Stimulated activated CD8-positive, alpha-beta memory T cell treated with anti-CD3 and anti-CD28 coated beads, Interleukin-15, amount 100 ng/mL, for 48 hours (primary cell): ENCODE results near the gene MSMP.

Experiments
- DNase-seq, 2 donors: peaks; one replicate each; pipeline ENCODE4 v3.0.0-alpha.2; 2020; ENCODE audit warnings: low read depth in 2 of 2

MSMP gene

DNA sequence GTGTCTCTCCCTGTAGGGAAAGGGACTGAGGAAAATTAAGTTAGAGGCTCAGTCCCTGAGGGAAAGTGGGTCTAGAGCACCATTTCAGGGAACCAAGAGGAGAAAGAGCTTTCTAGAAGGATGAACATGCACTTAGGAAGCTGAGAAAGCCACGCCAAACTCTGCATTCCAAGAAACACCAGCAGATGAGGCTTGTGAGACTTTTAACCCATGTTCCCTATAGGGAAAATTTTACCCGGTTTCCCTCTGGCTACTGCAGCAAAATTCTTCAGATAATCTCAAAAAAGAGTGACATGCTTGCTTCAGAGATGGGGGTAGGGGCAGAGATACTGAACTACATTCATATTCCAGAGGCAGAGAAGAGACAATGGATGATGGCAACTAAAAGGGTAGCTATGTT is 30.6 kb downstream of the MSMP start:
- no peak for DNase-seq

DNA sequence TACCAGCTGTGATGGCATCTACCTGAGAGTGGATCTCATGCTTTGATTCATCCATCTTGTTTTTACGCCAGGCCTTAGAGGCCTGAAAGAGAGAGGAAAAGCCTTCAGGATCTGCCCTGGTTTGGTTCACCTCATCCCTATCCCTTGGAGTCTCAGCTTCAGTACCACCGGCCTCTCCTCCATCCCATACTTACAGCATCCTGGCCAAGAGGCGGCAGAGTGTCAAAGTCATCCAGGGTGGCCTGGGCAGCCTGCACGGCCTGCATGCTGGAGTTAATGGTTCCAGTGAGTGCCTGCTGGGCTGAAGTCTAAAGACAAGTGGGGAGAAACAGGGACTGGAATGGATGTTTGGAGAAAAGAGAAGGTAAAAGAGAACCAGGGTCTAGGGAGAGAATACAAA is 34.5 kb downstream of the MSMP start:
- DNase-seq = no peak

DNA sequence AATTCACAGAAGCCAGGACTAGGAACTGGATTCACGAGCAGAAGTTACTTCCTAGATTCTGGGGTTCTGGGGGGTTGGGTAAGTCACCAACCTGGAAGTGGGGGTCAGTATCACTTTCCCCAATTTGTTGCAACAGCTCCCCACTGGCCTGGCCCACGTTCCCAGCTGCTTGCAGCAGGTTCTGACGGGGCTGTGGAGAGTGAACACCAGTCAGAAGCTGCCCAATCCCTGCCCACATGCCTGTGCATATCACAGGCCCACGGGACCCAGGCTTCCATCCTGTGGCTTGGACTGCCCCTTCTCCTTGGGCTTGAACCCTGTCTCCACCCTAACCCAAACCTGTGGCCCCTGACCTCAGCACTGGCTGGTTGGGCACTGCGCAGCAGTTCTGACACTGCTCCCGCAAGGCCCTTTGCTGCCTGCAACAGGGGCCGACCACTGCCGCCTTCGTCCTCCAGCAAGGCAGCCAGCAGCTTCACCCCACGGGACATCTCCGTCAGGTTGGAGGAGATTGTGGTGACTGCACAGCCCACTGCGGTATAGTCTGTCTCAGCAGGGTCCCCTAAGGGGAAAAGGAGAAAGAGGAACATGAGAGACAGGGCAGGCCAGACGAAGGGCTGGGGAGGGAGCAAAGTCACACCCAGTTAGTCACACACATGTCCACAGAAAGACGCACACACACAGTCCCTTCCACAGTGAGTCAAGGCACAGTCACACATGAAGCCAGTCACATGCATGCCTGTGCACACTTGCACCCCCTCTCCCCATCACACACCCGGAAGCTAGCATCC is 35.2 kb downstream of the MSMP start:
- no peak for DNase-seq

- DNase-seq = no peak
Measured at GRCh38 chr9:35717132-35717870, 36.8 kb downstream of the MSMP start.

DNA sequence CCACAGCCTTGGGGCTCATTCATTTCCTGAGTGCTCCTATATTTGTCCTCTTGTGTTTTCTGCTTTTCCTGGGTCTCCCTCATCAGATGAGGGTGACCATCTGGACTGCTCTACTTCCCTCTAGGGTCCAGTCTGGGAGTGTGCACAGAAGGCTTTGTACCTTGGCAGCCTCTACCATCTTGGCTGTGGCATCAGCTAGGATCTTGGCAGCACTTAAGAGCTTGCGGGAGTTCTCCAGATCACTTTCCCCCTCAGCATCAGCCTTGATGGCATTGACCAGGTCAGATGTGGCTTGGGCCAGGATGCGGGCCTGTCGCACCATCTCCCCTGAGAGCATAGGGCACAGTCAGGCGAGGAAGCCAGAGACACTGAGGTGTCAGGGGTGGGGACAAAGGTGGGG is 37.8 kb downstream of the MSMP start:
- no peak for DNase-seq

DNA sequence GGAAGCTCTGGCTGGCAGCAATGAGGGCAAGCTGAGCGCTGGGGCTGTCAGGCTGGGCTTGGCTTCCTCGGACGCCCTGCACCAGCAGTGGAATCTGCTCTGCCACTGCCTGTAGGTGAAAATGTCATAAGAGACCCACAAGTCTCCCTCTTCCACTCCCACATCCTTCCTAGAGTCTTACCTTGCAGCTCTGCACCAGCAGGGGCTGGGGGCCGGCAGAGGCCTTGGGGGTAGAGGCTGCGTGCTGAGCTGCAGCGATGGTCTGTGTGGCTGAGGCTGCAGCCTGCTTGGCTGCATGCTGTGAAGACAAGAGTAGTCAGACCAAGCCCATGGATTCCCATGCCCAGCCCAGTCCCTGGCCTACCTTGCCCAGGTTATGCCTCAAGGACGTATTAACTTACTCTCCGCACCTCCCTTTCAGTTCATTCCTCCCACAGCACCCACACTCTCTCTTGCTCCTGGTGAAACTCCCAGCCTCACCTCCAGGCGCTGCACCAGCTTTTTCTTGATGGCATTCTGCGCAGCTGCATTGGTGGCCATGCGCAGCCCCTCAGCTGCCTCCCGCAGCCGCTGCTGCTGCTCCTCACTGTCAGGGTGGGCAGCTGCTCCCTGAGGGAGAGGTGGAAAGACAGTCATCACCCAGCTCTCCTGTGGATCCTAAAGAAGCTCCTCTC is 39.4 kb downstream of the MSMP start:
- no peak for DNase-seq

DNA sequence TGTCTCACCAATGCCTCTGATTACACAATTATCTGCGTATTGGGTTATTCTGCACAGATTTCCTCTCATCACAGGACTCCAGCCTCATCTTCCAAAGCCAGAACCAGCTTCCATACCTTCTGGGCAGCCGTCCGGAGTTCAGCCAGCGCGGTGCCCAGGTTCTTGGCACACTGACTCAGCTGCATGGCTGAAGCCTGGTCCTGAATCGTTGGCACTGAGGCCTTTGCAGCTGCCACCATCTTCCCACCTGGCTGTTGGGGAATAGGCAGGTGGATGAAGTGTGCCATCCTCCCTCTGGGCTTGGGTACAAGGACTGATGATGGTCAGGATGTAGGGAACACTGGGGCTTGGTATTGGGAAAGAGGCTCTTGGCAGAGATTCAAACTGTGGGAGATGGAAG is 40.0 kb downstream of the MSMP start:
- no peak for DNase-seq

- no peak for DNase-seq
Measured at GRCh38 chr9:35713578-35713977, 40.5 kb downstream of the MSMP start.

DNA sequence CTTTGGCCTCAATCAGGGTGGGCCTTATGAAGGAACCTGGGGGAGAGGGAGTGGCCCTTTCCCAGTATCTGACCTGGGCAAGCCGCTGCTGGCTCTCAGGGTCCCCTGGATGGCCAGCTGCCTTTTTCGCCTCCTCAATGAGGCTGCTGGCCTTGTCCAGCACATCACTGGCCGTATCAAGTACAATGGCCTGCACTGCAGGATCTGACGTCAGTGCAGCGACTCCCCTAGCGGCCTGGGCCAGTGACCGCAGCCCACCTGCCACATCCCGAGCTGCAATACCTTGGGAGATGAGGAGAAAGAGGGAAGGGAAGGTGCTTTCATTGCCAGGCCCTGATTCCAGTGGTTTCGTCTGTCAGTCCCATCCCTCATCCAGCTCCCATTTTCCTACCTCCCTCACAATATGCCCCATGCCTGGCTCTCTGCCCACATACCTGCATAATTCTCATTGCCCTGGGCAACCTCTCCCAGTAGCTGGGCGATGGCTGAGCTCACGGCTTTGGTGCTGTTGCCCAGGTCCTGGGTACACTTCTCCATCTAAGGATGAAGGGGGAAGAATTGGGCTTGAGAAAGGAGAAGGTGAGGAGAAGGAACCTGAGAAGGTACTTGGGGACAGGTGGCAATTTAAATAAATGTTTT is 41.2 kb downstream of the MSMP start:
- no peak for DNase-seq

DNA sequence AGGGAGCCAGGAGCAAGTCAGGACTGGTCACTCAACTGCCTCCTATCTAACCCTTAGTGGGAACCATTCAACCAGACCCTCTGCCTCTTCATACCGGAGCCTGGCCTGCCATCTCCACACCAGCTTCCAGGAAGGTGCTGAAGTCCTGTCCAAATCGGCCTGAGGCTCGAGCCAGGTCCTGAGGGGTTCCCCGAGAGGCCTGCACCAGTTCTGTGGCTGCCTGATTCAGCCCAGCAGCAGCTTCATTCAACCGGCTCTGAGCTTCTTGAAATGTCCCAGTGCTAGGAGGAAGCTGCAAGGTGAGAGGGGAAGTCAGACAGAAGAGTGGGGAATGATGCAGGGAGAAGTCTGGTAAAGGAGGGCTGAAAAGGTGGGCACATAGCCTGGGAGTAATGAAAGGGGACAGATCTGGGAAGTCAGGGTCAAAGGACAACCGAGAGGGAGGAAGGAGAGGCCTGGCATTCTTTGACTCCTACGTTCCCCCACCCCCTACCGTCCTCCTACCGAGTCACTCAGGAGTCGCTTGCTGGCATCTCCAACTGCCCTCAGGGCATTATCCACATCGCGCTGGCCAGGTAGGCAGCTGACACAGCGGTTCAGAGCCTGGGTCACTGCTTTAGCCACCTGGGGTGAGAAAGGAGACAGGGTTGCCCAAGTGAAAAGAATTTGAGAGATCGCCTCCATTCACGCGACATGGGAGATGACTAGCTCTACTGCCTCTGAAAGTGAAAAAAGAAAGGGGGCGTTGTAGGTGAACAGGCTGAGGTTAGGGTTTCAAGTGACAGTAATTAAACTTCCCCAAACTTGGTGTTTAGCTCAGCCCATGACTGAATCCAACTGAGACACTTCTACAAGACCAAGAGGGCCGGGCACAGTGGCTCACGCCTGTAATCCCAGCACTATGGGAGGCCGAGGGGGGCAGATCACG is 42.3 kb downstream of the MSMP start:
- DNase-seq = no peak

- DNase-seq = no peak
Measured at GRCh38 chr9:35710818-35711500, 43.1 kb downstream of the MSMP start.

- DNase-seq = no peak
Measured at GRCh38 chr9:35708146-35708545, 45.9 kb downstream of the MSMP start.

GRCh38 chr9:35706951-35707350 is 47.1 kb downstream of the MSMP start:
- DNase-seq = no peak

DNA sequence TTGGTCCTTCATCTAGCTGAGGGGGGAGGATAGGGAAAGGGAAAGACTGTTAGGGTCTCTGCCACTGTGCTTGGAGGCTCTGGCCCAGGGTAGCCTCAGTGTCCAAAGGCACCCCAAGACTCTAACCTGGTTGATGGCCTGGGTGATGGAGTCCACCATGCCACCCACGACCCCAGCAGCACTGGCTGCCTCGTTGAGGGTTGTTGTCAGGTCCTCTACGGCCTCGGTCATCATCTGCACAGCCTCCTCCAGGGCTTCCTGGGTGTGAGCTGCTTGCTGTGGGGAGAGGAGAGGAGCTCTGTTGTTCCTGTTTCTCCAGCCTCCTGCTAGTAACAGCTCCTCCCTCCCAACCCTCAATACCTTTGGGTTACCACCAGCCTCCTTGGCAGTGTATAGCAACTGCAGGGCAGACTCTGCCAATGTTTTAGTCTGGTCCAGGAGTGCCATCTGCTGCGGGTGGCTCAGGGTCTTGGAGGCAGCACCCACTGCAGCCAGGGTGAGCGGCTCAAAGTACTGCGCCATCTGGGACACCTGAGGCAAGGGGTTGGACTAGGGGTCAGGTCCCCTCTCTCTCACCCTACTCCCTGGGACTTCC is 48.1 kb downstream of the MSMP start:
- no peak for DNase-seq

DNA sequence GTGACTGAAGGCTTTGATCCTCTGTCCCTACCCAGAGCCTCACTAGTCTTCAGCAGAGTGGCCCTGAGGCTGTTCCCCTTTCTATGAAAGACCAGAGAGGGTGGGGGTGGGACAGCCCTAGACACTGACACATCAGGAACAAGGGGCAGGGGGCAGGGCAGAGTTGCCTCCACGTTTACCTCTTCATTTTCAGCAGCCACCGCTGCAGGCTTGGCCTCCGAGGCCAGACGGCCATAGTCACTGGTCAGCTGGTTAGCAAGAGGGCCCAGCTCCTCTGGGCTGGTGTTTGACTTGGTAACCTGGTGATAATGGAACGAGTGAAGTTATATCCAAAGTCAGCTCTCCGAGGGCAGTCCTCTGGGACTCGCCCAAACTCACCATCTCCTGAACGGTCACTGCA is 48.7 kb downstream of the MSMP start:
- DNase-seq = no peak

DNA sequence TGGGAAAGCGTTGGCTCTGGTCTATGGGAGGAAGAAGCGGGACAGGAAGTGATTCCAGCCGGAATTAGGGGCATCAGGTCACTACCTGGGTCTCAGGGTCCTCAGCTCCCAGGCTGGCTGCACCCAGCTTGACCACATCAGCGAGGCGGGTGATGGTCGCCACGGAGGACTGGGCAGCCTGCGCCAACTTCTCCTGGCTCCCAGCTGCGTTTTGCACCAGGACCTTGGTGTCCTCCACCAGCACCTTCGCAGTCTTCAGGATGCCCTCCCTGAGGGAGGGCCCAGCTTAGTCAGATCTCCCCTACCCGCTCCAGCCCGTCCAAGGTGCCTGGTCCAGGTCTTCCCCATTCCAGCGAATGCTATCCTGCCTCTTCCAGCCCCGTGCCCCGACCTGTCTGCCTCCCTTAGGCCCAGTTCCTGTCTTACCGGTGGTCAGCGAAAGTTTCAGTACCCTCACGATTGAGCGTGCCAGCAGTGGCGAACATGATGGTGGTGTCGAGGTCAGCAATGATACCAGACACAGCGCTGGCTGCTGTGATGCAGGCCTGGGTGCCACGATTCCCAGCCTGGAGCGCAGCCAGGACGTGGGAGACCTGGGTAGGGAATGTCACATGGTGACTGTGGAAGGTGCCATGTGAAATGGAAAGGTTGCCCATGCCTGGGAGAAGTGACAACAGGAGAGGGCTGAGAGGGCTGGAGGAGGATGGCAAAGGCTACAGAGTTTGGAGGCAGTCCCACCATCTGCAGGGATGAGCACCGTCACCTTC is 50.0 kb downstream of the MSMP start:
- DNase-seq = no peak
